ENCODE results near the gene C1QA.

DNA sequence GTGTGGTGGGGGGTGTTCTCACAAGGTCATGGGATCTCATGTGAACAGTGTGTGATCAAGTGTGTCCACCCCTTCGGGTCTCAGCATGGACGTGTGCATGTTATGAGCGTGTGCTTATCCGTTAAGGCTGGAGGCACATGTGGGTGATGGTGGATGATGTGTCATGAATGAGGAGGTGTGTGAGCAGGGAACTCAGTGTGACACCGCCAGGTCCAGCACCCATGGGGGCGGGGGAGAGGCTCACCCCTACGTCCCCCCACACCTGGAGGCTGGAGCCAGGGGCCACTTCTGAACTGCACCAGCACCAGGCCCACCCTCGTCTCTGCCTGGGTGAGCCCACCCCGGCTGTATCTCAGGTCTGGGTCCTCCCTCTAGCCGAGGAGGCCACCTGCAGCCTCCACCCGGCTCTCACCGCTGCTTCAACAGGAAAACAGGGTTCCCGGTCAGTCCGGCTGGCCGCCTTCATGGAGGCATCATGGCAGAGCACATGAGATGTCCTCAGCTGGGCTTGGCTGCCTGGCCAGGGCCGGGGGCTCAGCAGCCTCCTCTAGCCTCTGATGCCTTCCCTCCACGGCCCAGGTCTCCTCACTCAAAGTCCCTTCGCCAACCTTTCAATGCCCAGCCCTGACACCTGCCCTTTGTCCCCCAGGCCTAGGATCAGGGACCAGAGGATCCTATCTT lies 34.2 kb upstream of the C1QA start:
- TF ChIP-seq, protein P1, sequence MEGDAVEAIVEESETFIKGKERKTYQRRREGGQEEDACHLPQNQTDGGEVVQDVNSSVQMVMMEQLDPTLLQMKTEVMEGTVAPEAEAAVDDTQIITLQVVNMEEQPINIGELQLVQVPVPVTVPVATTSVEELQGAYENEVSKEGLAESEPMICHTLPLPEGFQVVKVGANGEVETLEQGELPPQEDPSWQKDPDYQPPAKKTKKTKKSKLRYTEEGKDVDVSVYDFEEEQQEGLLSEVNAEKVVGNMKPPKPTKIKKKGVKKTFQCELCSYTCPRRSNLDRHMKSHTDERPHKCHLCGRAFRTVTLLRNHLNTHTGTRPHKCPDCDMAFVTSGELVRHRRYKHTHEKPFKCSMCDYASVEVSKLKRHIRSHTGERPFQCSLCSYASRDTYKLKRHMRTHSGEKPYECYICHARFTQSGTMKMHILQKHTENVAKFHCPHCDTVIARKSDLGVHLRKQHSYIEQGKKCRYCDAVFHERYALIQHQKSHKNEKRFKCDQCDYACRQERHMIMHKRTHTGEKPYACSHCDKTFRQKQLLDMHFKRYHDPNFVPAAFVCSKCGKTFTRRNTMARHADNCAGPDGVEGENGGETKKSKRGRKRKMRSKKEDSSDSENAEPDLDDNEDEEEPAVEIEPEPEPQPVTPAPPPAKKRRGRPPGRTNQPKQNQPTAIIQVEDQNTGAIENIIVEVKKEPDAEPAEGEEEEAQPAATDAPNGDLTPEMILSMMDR (IDR thresholded peaks at IDR 0.05; ENCODE audit: low read depth, low read length), result no peak
- TF ChIP-seq, protein P2, sequence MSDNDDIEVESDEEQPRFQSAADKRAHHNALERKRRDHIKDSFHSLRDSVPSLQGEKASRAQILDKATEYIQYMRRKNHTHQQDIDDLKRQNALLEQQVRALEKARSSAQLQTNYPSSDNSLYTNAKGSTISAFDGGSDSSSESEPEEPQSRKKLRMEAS (IDR thresholded peaks at IDR 0.05; ENCODE audit: low read depth, low read length), result no peak
- TF ChIP-seq POLR2A (IDR thresholded peaks at IDR 0.05; ENCODE audit: extremely low read depth, insufficient read length), result no peak
- TF ChIP-seq MYC (IDR thresholded peaks at IDR 0.05; ENCODE audit: low read depth, low read length), result no peak

Data from NB4 (cell line).